HepG2 (cell line): ENCODE data around the gene FBXO24. TPM values are rescaled to one million over a fixed set of nuclear protein-coding genes. Genes with fewer than 3 reads are reported as not detected.

Source experiments
- JDP2 ChIP-seq: sonication (generic); formaldehyde crosslinking; IDR thresholded peaks from 2 replicates; pipeline ENCODE4 v1.8.1; 2022; ENCODE audit warnings: missing genetic modification reagents, borderline replicate concordance
- KDM5A ChIP-seq: fragments of 200-600 bp; sonication (generic); IDR thresholded peaks from 2 replicates; pipeline ENCODE4 v1.7.0; 2018; ENCODE audit warnings: antibody characterized with exemption, mild to moderate bottlenecking, low read length, borderline replicate concordance
- KLF6 ChIP-seq: IDR thresholded peaks from 2 replicates; pipeline ENCODE4 v1.8.0; 2016; ENCODE audit warnings: missing biosample characterization, missing genetic modification reagents
- SRY ChIP-seq: sonication (generic); formaldehyde crosslinking; IDR thresholded peaks from 2 replicates; pipeline ENCODE4 v1.8.0; 2022; ENCODE audit warnings: mild to moderate bottlenecking, missing genetic modification reagents
- ZFYVE20 ChIP-seq: sonication (generic); formaldehyde crosslinking; IDR thresholded peaks from 2 replicates; pipeline ENCODE4 v1.8.0; 2023; ENCODE audit warnings: low read depth, mild to moderate bottlenecking, moderate library complexity, missing genetic modification reagents, borderline replicate concordance
- ZKSCAN5 ChIP-seq: sonication (generic); formaldehyde crosslinking; IDR thresholded peaks from 2 replicates; pipeline ENCODE4 v1.5.1; 2020; ENCODE audit warnings: mild to moderate bottlenecking, missing genetic modification reagents
- ZNF256 ChIP-seq: sonication (generic); formaldehyde crosslinking; conservative IDR thresholded peaks from 2 replicates; pipeline ENCODE4 v1.4.0; 2020; ENCODE audit warnings: missing genetic modification reagents
- ZNF296 ChIP-seq: sonication (generic); formaldehyde crosslinking; conservative IDR thresholded peaks from 2 replicates; pipeline ENCODE4 v1.5.0; 2020; ENCODE audit warnings: mild to moderate bottlenecking, missing genetic modification reagents
- ZNF547 ChIP-seq: sonication (generic); formaldehyde crosslinking; IDR thresholded peaks from 2 replicates; pipeline ENCODE4 v1.5.1; 2020; ENCODE audit warnings: mild to moderate bottlenecking, missing genetic modification reagents
- ZNF563 ChIP-seq: sonication (generic); formaldehyde crosslinking; IDR thresholded peaks from 2 replicates; pipeline ENCODE4 v1.8.0; 2022; ENCODE audit warnings: mild to moderate bottlenecking, moderate library complexity, missing genetic modification reagents
- ZNF839 ChIP-seq: sonication (generic); formaldehyde crosslinking; IDR thresholded peaks from 2 replicates; pipeline ENCODE4 v1.4.0; 2020; ENCODE audit warnings: missing genetic modification reagents, mild to moderate bottlenecking, borderline replicate concordance
- polyA plus RNA-seq, 8 experiments: library from polyadenylated mRNA; depleted of rRNA in 3 of 8; stranded (reverse) in 7 of 8; unstranded in 1 of 8; fragments of >200 nt; fragmentation: Illumina TruSeq in 4 of 8; extraction: Trizol in 4 of 8; gene quantifications; 2 replicates each; pipeline versions ENCODE4 v1.2.1 to v1.2.3, GENCODE V29; 2011 to 2016; ENCODE audit warnings: low read depth in 4 of 8, missing spikeins in 1 of 8, mixed read lengths in 1 of 8; ENCODE audit not compliant: insufficient read depth in 1 of 8
- total RNA-seq, 5 experiments: library from RNA; depleted of rRNA; stranded (reverse); fragments of >200 nt; fragmentation: Illumina TruSeq; extraction: Trizol; gene quantifications; 2 replicates each; pipeline ENCODE4 v1.2.3, GENCODE V29; 2016; ENCODE audit warnings: low read depth in 1 of 5
- TF ChIP-seq, protein P1 (sequence below): sonication (generic); formaldehyde crosslinking; IDR thresholded peaks from 2 replicates; pipeline ENCODE4 v1.9.0; 2022; ENCODE audit warnings: low read depth, missing genetic modification reagents
- TF ChIP-seq, protein P2 (sequence below): sonication (generic); formaldehyde crosslinking; IDR thresholded peaks from 2 replicates; pipeline ENCODE4 v1.4.0; 2020; ENCODE audit warnings: mild to moderate bottlenecking, missing genetic modification reagents
- TF ChIP-seq, protein P3 (sequence below): sonication (generic); formaldehyde crosslinking; IDR thresholded peaks from 2 replicates; pipeline ENCODE4 v1.4.0; 2020; ENCODE audit warnings: mild to moderate bottlenecking, missing genetic modification reagents
- TF ChIP-seq, protein P4 (sequence below): fragments of 450-650 bp; IDR thresholded peaks from 2 replicates; pipeline ENCODE4 v1.6.1; 2017
- TF ChIP-seq, protein P5 (sequence below): sonication (generic); formaldehyde crosslinking; IDR thresholded peaks from 2 replicates; pipeline ENCODE4 v1.8.0; 2023; ENCODE audit warnings: mild to moderate bottlenecking, missing genetic modification reagents

Gene FBXO24
- total and polyA plus RNA-seq, 2 of the 13 experiments (the other 11 are each of a cell fraction or from before 2014, with no cell fraction given) = 0.20 to 0.55 TPM

DNA sequence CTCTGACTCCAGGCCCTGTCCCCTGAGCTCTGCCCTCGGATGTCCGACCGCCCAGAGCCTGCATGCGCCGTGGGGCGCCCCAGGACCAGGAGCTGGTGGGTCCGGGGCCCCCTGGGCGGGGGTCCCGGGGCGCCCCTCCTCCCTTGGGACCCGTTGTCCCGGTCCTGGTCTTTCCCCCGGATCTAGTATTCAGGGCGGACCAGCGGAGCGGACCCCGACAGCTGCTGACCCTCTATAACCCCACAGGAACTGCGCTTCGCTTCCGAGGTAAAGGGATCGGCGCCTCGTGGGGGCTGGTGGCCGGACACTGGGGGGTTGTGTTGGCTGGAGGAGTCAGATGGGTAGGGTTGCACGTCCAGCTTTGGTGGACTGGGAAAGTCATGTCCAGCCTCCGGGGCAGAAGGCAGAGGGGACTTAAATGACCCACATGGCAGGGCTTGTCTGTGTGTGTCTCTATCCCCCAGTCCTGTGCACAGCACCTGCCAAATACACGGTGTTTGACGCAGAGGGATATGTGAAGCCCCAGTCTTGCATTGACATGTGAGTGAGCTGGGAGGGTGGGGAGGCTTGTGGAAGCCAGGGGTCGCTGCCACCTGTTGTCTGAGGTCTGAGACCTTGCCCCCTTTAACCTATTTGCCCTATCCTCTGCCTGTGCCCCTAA lies 26.7 kb downstream of the FBXO24 start (continued):
- TF ChIP-seq, protein P1, sequence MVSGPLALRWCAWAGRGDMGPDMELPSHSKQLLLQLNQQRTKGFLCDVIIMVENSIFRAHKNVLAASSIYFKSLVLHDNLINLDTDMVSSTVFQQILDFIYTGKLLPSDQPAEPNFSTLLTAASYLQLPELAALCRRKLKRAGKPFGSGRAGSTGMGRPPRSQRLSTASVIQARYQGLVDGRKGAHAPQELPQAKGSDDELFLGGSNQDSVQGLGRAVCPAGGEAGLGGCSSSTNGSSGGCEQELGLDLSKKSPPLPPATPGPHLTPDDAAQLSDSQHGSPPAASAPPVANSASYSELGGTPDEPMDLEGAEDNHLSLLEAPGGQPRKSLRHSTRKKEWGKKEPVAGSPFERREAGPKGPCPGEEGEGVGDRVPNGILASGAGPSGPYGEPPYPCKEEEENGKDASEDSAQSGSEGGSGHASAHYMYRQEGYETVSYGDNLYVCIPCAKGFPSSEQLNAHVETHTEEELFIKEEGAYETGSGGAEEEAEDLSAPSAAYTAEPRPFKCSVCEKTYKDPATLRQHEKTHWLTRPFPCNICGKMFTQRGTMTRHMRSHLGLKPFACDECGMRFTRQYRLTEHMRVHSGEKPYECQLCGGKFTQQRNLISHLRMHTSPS (CRISPR knock-in tag) = no peak
- 0 out of 2 replicates have a peak, but pooled peaks have one; percentile 63 for TF ChIP-seq ZNF839
- no peak for TF ChIP-seq ZFYVE20 (CRISPR knock-in tag)
- TF ChIP-seq, protein P2, sequence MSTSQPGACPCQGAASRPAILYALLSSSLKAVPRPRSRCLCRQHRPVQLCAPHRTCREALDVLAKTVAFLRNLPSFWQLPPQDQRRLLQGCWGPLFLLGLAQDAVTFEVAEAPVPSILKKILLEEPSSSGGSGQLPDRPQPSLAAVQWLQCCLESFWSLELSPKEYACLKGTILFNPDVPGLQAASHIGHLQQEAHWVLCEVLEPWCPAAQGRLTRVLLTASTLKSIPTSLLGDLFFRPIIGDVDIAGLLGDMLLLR (CRISPR knock-in tag) = 0 out of 2 replicates have a peak, but pooled peaks have one; percentile 35
- TF ChIP-seq ZNF256 (CRISPR knock-in tag) = no peak
- no peak for TF ChIP-seq ZNF296 (CRISPR knock-in tag)
- TF ChIP-seq, protein P3, sequence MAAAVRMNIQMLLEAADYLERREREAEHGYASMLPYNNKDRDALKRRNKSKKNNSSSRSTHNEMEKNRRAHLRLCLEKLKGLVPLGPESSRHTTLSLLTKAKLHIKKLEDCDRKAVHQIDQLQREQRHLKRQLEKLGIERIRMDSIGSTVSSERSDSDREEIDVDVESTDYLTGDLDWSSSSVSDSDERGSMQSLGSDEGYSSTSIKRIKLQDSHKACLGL (CRISPR knock-in tag) = 0 out of 2 replicates have a peak, but pooled peaks have one; percentile 26
- no peak for TF ChIP-seq ZKSCAN5
- TF ChIP-seq KDM5A = 0 out of 2 replicates have a peak, but pooled peaks have one; percentile 37
- no peak for TF ChIP-seq KLF6 (CRISPR knock-in tag)
- 0 out of 2 replicates have a peak, but pooled peaks have one; percentile 10 for TF ChIP-seq ZNF563 (CRISPR knock-in tag)
- 0 out of 2 replicates have a peak, but pooled peaks have one; percentile 20 for TF ChIP-seq SRY (CRISPR knock-in tag)
- TF ChIP-seq, protein P4, sequence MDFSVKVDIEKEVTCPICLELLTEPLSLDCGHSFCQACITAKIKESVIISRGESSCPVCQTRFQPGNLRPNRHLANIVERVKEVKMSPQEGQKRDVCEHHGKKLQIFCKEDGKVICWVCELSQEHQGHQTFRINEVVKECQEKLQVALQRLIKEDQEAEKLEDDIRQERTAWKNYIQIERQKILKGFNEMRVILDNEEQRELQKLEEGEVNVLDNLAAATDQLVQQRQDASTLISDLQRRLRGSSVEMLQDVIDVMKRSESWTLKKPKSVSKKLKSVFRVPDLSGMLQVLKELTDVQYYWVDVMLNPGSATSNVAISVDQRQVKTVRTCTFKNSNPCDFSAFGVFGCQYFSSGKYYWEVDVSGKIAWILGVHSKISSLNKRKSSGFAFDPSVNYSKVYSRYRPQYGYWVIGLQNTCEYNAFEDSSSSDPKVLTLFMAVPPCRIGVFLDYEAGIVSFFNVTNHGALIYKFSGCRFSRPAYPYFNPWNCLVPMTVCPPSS = no peak
- TF ChIP-seq ZNF547 (CRISPR knock-in tag) = no peak
- no peak for TF ChIP-seq JDP2 (CRISPR knock-in tag)
- TF ChIP-seq, protein P5, sequence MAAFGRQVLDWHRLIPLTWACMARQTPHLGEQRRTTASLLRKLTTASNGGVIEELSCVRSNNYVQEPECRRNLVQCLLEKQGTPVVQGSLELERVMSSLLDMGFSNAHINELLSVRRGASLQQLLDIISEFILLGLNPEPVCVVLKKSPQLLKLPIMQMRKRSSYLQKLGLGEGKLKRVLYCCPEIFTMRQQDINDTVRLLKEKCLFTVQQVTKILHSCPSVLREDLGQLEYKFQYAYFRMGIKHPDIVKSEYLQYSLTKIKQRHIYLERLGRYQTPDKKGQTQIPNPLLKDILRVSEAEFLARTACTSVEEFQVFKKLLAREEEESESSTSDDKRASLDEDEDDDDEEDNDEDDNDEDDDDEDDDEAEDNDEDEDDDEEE (CRISPR knock-in tag) = 0 out of 2 replicates have a peak, but pooled peaks have one; percentile 71
